ENCODE measurements around the gene GOLGA8J.
"Not testable (repeated sequence)": the region's sequence is repeated elsewhere in the genome, so short reads cannot be mapped to it uniquely, and the experiment has no call there.

Gene GOLGA8J

GRCh38 chr15:30082655-30083054, at the start of gene GOLGA8J:
GOLGA8J (plus strand) TSS chr15:30082955; CDS start chr15:30083053, 98 bp downstream.
- not testable (repeated sequence) for H3K4me1 Mint-ChIP-seq, H3K4me3 Mint-ChIP-seq, H3K27me3 Mint-ChIP-seq, H3K9me3 Mint-ChIP-seq, H3K36me3 Mint-ChIP-seq, H3K27ac Mint-ChIP-seq

DNA sequence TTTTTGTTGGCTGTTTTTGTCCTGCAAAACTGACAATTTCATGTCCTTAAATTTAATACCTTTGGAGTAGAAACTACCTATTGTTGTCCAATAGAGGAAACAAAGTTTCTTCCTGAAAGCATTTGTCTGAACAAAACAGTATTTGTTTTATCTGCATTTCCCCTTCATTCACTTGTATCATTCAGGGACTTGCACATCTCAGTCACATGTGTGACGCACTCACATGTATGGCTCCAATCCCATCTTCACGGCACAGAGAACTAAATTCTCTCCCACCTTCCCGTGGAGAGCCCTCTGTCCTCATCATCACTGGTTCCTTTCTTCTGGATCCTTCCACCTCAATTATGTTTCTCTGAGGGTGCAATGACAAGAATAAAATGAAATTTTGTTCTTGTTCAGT, 49.5 kb upstream of the GOLGA8J start:
- no peak overlapping the region for H3K4me3 Mint-ChIP-seq
- no peak overlapping the region for H3K27ac Mint-ChIP-seq
- peaks cover 10% of the 10 kb centered on the region for H3K27me3 Mint-ChIP-seq
- no peaks in the 10 kb centered on the region for H3K4me1 Mint-ChIP-seq
- no peaks in the 10 kb centered on the region for H3K9me3 Mint-ChIP-seq
- no peaks in the 10 kb centered on the region for H3K36me3 Mint-ChIP-seq

DNA sequence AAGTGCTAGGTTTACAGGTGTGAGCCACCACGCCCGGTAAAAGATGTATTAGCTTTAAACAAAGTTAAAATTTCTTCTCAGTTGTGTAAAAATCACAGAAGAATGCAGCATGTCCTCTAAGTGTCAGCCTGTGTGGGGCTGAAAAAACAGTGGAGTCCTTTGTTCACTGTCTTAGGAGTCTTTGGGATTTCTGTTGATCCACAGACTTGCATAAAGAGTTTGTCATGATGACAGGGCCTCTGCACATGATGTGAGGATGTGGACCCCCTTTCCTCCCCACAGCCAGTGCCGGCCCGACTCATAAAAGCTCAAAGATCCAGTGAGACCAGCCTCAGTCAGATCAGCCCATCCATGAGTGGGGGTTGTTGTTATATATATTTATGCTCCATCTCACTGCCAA, 49.0 kb upstream of the GOLGA8J start:
- Mint-ChIP-seq H3K36me3 (no peaks in the 10 kb centered on the region), H3K9me3 (no peaks in the 10 kb centered on the region), H3K27ac (no peak overlapping the region), H3K4me1 (no peaks in the 10 kb centered on the region), H3K27me3 (peaks cover 8% of the 10 kb centered on the region), H3K4me3 (no peak overlapping the region)

GRCh38 chr15:30036036-30036703, 46.6 kb upstream of the GOLGA8J start:
- no peaks in the 10 kb centered on the region for H3K9me3 Mint-ChIP-seq
- H3K36me3 Mint-ChIP-seq, result no peaks in the 10 kb centered on the region
- no peak overlapping the region for H3K4me3 Mint-ChIP-seq
- H3K4me1 Mint-ChIP-seq, result no peaks in the 10 kb centered on the region
- peaks cover 7% of the 10 kb centered on the region for H3K27me3 Mint-ChIP-seq
- H3K27ac Mint-ChIP-seq, result no peak overlapping the region

DNA sequence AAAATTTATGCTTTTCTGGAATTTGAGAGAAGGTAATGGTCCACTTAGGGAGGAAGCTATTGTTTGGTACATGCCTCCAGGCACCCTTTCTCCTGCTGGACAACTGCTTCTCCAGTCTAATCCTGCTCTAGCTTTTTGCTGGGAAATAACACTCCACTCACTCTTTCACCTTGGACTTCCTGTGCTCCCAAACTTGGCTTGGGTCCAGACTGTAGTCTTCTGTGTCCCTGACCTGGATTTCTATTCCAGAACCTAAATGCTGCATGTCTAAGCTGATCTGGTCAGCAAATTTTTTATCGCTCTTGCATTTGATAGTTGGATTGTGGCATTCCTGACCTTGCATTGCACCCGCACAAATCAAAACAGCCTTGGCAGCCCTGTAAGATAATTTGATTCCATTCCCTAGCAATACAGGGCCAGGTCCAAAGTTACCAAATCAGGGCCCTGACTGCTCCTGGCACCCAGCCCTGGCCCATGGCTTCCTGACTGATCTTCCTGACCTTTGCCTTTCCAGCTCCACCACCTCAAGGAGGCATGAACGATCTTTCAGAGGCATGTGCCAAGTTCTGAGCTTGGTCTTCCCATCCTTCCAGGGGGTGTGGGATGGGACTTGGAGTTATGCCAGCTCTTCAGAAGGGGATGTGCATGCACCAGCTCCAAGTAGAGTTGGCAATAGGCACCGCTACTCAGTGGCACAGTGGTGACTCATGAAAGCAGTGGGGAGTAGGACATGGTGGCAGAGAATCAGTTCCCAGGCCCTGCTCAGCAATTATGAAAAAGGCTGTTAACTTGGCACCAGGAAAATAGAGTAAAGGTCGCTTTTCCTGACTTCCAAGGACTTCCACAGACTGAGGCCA, 43.9 kb upstream of the GOLGA8J start:
- Mint-ChIP-seq H3K4me3 (no peak overlapping the region), H3K27me3 (peaks cover 7% of the 10 kb centered on the region), H3K4me1 (no peaks in the 10 kb centered on the region), H3K27ac (no peak overlapping the region), H3K9me3 (no peaks in the 10 kb centered on the region), H3K36me3 (no peaks in the 10 kb centered on the region)

- Mint-ChIP-seq H3K27me3 (peaks cover 9% of the 10 kb centered on the region), H3K4me1 (no peaks in the 10 kb centered on the region), H3K27ac (no peak overlapping the region), H3K4me3 (no peak overlapping the region), H3K9me3 (no peaks in the 10 kb centered on the region), H3K36me3 (no peaks in the 10 kb centered on the region)
Measured at GRCh38 chr15:30041868-30042267, 40.9 kb upstream of the GOLGA8J start.

- Mint-ChIP-seq H3K4me3 (no peak overlapping the region), H3K27ac (no peak overlapping the region), H3K27me3 (peaks cover 6% of the 10 kb centered on the region), H3K36me3 (no peaks in the 10 kb centered on the region), H3K4me1 (no peaks in the 10 kb centered on the region), H3K9me3 (no peaks in the 10 kb centered on the region)
Measured at GRCh38 chr15:30042556-30042955, 40.2 kb upstream of the GOLGA8J start.

DNA sequence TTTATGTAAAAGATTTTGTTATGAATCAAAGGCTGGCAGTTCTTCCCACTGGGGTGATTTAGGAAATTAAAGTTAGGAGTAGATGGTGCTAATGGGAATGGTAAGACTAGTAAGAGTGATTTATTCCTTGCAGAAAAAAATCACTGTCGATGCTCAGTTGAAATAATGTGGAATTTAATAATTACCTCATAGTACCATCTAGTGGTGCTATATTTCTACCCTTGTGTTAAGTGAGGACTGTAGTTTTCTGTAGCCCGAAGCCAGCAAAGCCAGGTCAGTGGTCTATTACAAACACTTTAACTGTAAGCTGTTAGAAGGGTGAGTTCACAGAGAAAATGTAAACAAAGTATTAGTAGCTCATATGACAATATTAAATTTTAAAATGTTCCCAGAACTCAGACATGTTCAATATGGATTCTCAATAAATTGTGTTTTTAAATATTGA, 39.5 kb upstream of the GOLGA8J start:
- H3K36me3 Mint-ChIP-seq, result no peaks in the 10 kb centered on the region
- peaks cover 7% of the 10 kb centered on the region for H3K27me3 Mint-ChIP-seq
- H3K27ac Mint-ChIP-seq, result no peak overlapping the region
- H3K4me1 Mint-ChIP-seq, result no peaks in the 10 kb centered on the region
- no peaks in the 10 kb centered on the region for H3K9me3 Mint-ChIP-seq
- H3K4me3 Mint-ChIP-seq, result no peak overlapping the region

GRCh38 chr15:30044377-30044776, 38.4 kb upstream of the GOLGA8J start:
- no peak overlapping the region for H3K4me3 Mint-ChIP-seq
- H3K4me1 Mint-ChIP-seq, result no peaks in the 10 kb centered on the region
- H3K36me3 Mint-ChIP-seq, result no peaks in the 10 kb centered on the region
- peaks cover 7% of the 10 kb centered on the region for H3K27me3 Mint-ChIP-seq
- no peak overlapping the region for H3K27ac Mint-ChIP-seq
- H3K9me3 Mint-ChIP-seq, result no peaks in the 10 kb centered on the region

DNA sequence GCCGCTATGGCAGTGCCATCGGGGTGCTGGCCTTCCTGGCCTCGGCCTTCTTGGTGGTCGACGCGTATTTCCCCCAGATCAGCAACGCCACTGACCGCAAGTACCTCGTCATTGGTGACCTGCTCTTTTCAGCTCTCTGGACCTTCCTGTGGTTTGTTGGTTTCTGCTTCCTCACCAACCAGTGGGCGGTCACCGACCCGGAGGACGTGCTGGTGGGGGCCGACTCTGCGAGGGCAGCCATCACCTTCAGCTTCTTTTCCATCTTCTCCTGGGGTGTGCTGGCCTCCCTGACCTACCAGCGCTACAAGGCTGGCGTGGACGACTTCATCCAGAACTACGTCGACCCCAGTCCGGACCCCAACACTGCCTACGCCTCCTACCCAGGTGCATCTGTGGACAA, 37.9 kb upstream of the GOLGA8J start:
- not testable (repeated sequence) for H3K9me3 Mint-ChIP-seq, H3K4me3 Mint-ChIP-seq, H3K27ac Mint-ChIP-seq, H3K4me1 Mint-ChIP-seq, H3K36me3 Mint-ChIP-seq
- peaks cover 11% of the 10 kb centered on the region for H3K27me3 Mint-ChIP-seq

- not testable (repeated sequence) for H3K4me1 Mint-ChIP-seq, H3K9me3 Mint-ChIP-seq, H3K36me3 Mint-ChIP-seq, H3K27ac Mint-ChIP-seq, H3K4me3 Mint-ChIP-seq
- H3K27me3 Mint-ChIP-seq, result peaks cover 11% of the 10 kb centered on the region
Measured at GRCh38 chr15:30045248-30046041, 37.3 kb upstream of the GOLGA8J start.

GRCh38 chr15:30046430-30046829, 36.3 kb upstream of the GOLGA8J start:
- Mint-ChIP-seq H3K4me1 (no peaks in the 10 kb centered on the region), H3K27me3 (peaks cover 12% of the 10 kb centered on the region), H3K36me3 (no peaks in the 10 kb centered on the region), H3K9me3 (no peaks in the 10 kb centered on the region), H3K27ac (no peak overlapping the region), H3K4me3 (no peak overlapping the region)

- Mint-ChIP-seq H3K36me3 (no peaks in the 10 kb centered on the region), H3K4me3 (no peak overlapping the region), H3K27me3 (peaks cover 10% of the 10 kb centered on the region), H3K27ac (no peak overlapping the region), H3K9me3 (no peaks in the 10 kb centered on the region), H3K4me1 (no peaks in the 10 kb centered on the region)
Measured at GRCh38 chr15:30055604-30056003, 27.2 kb upstream of the GOLGA8J start.

GRCh38 chr15:30056166-30056565, 26.6 kb upstream of the GOLGA8J start:
- Mint-ChIP-seq H3K36me3 (no peaks in the 10 kb centered on the region), H3K9me3 (no peaks in the 10 kb centered on the region), H3K4me1 (no peaks in the 10 kb centered on the region), H3K27me3 (peaks cover 9% of the 10 kb centered on the region), H3K27ac (no peak overlapping the region), H3K4me3 (no peak overlapping the region)

DNA sequence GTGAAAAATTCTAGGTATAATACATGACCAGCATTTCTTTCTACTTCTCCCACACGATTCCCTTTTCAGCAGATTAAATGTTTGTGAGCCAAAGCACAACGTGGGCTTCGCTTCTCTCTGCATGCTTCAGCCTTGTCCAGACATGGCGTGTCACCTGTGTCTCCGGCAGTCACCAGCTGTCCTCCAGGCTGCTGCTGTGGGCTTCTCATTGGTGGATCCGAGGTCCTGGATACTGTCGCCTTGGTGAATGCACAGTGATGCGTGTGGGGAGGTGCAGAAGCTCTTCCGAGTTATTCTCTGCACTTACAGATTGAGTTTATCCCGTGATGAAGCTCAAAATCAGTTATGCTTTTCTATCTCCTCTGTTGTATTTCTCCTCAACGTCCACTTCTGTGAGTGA, 23.0 kb upstream of the GOLGA8J start:
- Mint-ChIP-seq H3K27me3 (peaks cover 4% of the 10 kb centered on the region), H3K9me3 (no peaks in the 10 kb centered on the region), H3K4me3 (no peak overlapping the region), H3K27ac (no peak overlapping the region), H3K4me1 (no peaks in the 10 kb centered on the region), H3K36me3 (no peaks in the 10 kb centered on the region)

GRCh38 chr15:30062881-30063280, 19.9 kb upstream of the GOLGA8J start:
- no peak overlapping the region for H3K4me3 Mint-ChIP-seq
- H3K4me1 Mint-ChIP-seq, result no peaks in the 10 kb centered on the region
- peaks cover 3% of the 10 kb centered on the region for H3K27me3 Mint-ChIP-seq
- H3K27ac Mint-ChIP-seq, result no peak overlapping the region
- H3K9me3 Mint-ChIP-seq, result no peaks in the 10 kb centered on the region
- H3K36me3 Mint-ChIP-seq, result no peaks in the 10 kb centered on the region

Data from activated naive CD4-positive, alpha-beta T cell treated with anti-CD3 and anti-CD28 coated beads, Interleukin-2, amount 50 U/mL, for 24 hours (primary cell).